HG03045 (cell line): ENCODE data around the gene HECW1.

Source experiments
- ATAC-seq: cut with Tn5 transposase; IDR thresholded peaks from one replicate; pipeline ENCODE4 v1.9.1; 2021; ENCODE audit warnings: mild to moderate bottlenecking, moderate library complexity; ENCODE audit not compliant: unreplicated experiment

HECW1 gene

DNA sequence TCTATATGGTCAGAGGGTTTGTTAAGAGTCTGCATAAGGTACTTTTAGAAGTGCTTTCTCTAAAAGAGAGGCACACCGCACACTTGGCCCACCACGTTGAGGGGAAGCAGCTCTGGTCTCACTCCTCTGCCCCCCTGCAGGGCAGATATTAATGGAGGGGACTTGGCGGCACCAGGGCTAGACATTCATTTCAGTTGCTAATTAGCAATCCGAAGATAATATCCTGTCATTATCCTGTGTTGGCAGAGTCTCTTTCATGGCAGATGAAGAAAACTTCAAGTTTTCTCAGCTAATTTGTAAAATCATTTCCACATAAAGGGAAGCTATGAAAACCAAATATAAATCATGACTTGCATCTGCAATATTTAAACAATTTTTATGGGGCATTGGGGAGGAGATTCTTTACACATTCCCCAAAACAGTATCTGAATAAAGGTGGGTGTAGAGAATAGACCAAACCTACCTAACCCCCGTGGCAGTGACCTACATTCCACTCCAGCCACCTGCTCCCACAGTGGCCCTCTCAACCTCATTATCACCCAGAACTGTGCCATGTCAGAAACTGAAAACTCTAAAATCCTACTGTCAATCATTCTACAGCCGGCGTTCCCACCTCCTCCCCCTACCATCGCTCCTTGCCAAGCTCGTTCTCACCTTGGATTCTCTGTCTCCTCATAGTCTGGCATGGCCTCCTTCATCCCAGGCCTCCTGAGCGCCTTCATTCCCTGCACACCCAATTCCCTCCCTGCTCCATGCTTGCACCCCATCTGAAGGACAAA, 416.3 kb downstream of the HECW1 start:
- no peak for ATAC-seq

DNA sequence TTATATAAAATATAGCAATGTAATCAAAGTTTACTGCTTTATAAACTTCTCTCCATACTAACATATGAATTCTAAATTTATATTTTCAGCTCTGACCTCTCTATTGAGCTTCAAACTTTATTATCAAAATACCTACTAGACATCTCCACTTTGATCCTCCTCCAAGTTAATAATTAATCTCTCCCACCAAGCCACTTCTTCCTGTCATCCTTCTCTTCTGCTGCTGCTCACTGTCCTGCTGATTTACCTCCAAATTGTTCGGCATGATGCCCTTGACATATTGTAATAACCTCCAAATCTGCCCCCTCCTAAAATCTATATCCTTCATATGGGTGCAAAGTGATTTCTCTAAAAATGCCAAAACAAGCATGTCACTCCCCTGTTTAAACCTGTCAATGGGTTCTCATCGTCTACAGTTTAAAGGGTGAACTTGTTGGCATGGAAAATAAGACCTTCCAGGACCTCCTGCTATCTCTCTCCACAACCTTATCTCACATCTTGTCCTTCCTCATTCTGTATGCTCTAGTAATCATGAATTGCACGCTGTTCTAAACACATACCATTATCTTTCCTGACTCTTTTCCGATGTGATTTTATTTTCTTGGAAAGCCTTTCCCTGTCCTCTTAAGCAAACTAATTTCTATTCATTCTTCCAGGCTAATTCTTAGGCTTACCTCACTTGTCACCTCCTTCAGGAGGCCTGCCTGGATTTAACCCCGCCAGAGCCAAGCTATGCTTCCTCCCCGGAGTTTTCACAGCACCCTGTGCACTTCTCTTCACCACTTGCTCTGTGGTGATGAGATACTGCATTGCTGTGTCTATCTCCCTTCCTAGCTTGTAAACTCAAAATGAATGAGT, 418.3 kb downstream of the HECW1 start:
- no peak for ATAC-seq

DNA sequence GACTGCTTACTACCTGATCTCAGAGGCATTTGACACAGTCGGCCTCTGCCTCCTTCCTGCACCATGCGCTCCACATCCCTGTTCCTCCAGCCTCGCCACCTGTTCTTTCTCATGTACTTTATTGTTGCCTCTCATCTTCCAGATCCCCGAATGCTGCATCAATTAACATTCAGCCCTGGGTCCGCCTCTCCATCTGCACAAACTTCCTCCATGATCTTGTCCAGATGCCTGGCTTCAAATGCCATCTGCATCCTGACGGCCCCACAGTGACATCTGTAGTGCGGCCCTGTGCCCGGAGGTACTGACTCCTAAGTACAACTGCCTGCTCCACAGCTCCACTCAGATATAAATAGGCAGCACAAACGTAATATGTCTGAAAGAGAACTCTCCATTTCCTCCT, 419.3 kb downstream of the HECW1 start:
- no peak for ATAC-seq

DNA sequence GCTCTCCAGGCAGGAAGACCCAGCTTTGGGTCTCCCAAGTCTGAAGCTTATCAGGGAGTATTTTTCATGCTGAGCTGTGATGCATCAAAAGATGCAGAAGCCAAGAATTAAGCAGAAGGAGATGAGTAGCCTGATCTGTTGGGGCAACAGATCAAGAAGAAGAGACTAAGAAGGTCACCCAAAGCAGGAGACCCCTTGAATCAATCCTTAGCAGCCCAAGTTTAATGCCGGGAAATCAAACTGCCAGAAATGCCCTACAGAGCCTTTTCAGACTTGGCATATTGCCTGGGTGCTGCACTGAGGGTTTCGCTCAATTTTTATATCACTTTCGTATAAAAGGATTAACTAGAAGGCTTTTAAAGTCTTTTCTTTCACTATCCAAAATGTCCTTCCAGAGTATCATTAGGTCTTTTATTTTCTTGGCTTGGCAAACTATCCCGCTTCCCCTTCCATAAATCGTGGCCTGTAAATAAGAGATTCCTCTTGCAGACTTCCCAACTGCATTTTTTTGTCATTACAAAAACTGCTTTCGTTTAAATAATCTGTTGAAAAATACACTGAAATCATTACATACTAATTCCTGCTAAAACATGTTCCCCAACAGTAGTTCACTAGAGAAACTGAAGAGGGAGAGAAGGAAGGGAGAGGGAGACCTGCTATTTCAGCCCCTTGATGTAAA, 421.5 kb downstream of the HECW1 start:
- no peak for ATAC-seq

DNA sequence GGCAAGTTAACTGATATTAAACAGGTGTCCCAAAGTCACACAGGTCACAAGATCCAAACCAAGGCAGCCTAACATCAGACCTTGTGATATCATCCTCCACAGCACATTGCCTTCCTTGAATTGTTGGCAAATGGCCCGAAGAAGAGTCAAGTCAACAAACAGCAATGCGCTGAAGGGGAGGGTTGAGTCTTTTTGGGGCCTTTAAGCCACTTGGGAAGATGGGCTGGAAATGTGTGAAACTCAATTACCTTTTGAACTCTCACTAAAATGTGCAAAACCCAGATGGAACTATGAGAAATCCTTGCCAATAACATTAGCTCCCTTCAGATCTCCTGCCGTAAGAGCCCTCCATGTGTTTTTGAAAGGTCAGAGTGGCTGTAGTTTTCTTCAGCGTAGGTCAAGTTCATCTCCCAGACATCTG, 422.6 kb downstream of the HECW1 start:
- no peak for ATAC-seq

DNA sequence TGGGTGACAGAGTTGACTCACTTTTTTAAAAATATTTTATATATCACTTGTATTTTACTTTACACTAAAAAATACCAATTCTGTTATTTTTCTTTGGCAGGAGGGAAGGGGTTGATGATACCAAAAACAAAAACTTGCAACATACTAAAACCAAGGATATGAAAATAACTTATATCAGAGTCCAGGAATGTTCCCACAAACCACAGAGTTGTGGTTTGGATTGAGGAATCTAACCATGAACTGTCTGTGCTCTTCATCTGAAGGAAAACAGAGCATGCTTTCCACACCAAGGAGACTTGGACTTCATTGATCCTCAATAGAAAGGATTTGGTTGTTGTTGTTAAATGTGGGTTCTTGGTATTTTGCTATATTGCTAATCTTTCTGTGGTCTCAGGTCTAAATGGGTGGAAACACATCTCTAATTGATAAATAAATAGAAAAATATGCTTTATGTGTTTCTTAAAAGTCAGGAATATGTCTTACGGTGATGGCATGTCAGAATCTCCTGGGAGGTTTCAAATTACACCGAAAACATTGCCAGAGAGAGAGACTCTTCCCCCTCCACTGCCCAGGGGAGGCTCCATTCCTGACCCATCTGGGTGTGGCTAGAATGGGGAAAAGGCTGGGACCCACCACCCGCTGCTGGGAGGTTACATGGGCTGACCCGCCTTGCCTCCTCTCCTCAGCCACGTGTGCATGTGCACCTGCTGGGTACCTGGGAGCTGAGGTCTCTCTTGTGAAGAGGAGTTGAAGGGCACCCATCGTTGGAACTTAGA, 423.6 kb downstream of the HECW1 start:
- no peak for ATAC-seq

DNA sequence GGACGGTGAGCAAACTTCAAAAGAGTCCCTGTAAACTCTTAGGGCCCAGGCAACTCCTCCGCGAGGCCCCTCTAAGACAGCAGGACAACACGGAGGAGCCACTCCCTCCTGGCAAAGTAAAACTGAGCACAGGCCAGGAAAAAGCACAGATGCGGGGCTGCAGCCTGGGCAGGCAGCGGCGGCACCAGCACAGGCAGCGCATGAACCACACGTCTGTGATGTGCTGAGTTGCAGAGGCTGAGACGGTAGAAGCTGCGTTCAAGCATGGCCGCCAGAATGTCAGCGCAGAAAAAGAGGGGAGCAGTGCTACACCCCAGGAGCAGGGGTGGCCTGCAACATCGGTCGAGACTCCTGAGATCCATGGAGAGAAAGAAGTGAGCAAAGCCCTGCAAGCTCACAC, 424.3 kb downstream of the HECW1 start:
- ATAC-seq, result no peak

DNA sequence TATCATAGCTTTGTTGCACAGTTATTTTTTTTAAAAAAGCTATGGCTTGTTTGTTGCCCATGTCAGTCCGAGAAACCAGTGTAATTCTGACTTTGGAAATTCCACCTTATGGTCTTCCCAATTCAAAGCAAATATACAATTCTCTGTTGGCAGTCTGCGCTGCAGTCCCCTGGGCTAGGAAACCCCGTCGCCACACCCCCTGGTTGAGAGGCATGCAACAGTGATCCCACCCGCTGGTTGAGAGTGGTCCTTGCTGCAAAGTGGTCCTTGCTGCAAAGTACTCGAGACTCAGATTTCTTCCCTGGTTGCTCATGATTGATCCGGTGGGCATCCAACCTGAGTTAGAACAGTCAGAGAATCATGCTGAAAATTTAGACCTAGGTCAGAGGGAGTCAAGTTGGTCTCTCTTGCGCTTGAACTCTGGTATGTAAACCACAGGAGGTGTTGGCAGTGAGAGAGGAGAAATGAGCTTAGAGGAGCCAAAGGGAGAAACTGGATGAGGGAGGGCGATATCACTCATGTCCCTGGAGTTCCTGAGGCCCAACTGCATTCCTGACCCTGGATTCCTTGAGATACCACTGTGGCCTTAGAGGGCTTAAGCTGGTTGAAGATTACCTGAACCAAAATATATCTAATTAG, 425.4 kb downstream of the HECW1 start:
- ATAC-seq, result no peak

DNA sequence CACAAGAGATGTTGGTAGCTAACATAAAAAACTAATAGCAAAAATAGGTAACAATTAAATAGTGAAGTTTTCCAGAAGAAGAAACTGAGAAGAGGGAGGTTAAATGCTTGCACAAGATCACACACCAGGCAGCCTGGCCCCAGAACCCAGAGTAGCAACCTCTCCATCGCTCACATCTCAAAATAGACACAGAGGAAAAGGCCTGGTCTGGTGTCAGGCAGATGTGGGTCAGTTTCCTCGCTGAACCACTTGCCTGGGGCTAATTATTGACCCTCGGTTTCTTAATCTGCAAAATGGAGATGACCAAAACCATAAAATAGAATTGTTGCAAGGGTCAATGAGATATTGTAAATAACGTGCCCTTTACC, 425.9 kb downstream of the HECW1 start:
- ATAC-seq, result no peak

DNA sequence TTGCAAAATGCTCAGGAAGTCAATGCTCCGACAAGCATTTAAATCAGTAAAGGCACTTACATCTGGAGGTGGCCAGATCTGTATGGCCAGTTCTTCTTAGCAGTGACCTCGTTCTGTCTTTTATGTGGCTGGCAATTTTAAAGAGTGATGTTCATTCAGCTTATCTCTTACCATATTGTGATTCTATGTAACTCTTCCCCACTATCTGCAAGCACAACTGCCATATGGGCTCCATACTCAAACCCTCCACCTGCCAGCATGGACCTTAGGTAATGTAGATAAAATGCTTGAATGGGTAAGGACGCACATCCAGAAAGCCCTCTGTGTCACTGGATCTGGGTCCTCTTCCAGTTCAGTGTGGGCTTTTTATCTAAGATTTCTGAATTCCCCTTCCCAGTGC, 428.0 kb downstream of the HECW1 start:
- ATAC-seq, result no peak

DNA sequence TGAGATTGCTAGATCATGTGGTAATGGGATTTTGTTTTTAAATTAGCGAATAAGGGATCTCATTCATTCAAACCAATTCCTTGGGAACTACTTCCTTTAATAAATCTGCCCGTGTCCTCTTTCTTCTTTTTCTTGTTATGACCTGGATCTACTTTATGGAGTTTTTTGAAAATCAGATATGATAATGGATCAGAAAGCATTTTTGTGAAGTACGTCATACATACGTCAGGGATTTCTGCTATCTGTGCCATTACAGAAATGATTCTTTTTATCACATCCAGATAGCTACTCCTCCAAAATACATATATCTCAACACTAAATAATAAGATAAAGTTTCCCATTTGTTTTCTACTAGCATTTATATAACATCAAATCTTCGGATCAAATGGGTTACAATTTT, 430.3 kb downstream of the HECW1 start:
- ATAC-seq, result no peak

DNA sequence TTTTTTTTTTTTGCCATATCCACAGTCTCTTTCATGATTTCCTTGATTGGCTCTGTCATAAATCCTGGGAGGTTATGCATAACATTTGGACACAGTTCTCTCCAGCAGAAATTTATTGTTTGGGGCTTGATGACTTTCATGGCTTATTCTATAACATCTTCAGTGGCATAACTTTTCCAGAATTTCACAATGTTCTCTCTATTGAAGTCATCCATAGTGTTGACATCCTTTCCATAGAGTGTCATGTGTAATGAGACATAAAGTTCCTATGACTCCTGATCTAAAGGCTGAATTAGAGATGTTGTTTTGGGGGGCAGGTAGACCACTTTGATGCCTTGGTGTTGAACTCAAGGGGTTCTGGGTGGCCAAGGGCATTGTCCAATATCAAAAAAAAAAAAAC, 433.8 kb downstream of the HECW1 start:
- ATAC-seq, result no peak

DNA sequence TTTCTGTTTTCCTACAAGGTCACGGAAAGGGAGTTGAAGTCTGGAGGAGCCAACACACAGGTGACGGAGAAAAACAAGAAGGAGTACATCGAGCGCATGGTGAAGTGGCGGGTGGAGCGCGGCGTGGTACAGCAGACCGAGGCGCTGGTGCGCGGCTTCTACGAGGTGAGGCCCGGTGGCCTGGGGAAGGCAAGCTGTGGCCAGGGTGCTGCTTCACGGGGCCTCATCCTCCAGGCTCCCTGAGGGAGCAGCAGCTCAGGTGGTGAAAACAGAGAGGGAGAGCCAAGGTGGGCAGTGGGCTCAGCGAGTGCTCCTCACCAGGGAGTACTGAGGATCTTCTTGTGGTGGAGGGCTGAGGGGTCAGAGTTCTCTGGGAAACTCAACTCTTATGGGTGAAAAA, 438.0 kb downstream of the HECW1 start:
- no peak for ATAC-seq

DNA sequence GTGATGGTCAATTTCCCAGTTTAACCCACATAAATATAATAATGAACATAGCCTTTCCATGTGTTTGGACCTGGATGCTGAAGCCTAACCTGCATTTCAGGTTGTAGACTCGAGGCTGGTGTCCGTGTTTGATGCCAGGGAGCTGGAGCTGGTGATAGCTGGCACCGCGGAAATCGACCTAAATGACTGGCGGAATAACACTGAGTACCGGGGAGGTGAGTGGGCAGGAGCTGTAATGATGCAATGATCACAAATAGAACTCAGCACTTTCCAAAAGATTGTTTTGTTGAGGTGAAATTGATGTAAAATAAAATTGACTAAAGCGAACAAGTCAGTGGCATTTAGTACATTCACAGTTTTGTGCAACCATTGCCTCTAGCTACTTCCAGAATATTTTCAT, 439.7 kb downstream of the HECW1 start:
- ATAC-seq, result no peak

DNA sequence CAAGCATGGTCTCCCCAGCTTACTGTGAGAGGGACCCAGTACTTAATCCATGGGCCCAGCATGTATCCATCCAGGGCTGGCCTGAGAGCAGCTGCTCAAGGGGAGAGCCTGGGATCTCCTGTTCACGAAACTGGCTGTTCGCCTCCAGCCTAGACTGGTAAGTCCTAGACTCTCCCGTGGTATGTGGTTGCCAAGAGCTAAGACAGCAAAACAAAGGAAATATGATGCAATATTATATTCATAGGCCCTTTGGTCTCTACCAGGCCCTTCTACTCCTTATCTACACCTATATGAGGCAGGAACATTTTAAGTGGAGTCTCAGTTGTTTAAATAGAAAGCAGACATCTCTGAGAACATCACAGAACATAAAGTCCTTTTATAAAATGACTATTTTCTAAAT, 441.6 kb downstream of the HECW1 start:
- no peak for ATAC-seq

DNA sequence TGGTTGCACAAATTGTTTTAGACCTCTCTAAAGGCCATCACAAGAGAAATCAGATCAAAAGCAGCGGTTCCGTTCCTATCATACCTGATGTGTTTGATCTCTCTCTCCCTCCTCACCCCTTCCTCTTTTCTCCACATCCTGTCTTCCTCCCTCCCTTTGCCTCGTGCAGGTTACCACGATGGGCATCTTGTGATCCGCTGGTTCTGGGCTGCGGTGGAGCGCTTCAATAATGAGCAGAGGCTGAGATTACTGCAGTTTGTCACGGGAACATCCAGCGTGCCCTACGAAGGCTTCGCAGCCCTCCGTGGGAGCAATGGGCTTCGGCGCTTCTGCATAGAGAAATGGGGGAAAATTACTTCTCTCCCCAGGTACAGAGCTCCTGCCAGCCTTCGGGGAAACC, 442.0 kb downstream of the HECW1 start:
- no peak for ATAC-seq

DNA sequence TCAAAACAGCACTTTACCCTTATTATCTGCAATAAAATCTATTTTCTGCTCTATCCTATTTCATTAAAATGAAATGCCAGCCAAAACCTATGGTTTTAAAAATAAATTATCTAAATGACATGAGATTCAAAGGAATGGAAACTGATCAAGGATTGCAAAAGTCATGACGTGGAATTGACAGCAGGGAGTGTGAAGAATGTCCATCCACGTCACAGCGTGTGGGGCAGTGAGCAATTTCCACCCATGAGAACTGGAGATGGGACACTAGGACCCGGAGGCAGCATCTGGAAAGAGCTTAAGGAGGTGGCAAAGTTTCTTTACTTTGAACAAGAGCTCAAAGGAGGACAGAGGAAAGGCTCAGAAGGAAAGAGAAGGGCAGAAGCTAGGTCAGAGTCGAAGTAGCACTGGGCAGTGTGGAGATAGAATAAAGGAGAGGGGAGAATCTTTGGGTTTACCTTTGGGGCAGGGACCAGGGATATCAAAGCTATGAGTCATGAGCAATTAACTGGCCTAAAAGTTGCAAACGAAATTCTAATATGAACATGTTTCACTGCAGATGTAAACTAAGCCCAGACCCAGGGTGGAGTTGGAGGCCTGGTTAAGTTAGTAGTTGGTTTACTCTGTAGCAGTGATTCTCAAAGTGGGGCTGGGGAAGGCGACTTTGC, 445.5 kb downstream of the HECW1 start:
- ATAC-seq, result no peak

DNA sequence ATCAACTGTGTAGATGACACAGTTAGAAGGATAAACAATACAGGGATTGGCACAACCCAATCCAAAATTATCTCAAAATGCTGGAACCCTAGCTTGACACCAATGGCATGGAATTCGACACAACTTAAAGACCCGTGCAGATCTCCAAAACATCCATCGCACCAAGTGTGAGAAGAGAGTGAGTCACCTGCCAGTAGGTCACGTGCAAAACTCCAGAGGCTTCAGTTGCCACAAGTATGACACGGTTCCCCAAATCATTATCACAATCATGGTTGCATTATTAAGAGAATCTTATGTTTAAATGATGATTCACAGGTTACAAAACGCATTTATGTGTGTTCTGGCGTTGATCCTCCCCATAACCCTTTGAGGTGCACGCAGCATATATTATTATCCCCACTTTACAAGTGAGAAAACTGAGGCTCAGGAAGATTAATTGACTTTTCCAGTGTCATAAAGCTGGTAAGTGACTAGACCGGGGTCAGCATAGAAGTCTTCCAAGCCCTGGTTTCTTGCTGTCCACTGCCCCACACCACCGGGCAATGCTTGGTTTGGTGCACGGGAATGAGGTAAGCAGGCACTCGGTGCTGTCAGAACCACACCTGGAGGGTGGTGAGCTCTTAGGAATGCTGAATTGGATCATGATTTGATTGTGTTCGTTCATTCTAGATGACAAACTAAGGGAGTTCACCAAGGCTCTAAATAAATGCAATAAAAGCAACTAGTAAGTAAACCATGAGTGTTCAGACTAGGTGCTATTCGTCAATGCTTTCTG, 446.9 kb downstream of the HECW1 start:
- ATAC-seq, result no peak

DNA sequence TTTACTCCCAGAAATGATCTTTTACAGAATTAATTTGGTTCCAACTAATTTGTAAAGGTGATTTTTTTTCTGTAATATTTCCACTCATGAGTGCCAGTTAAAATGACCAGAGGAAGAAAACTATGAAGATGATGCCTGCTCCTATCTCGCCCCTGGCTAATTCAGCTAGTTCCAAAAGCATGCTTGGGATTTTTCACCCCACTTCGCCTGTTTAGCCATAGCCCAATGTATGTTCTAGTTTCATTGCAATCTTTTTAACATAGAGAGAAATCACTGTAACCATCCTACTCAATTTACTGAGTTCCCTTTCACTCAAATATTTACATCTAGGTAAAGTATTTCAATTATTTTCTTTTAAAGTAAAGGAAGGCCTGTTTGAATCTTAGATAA, 447.5 kb downstream of the HECW1 start:
- no peak for ATAC-seq
